Omental fat pad (tissue), 4 donors: Measurements from ENCODE around the gene NRG2. TPM values are rescaled to one million over a fixed set of nuclear protein-coding genes. Genes with fewer than 3 reads are reported as not detected.

Experiments used
- ATAC-seq: fragments of 150-250 bp; one replicate; pipeline ENCODE4 v1.9.1; 2016; ENCODE audit warnings: mild to moderate bottlenecking, moderate library complexity; ENCODE audit not compliant: low FRiP score
- DNase-seq: peaks from one replicate; pipeline ENCODE4 v3.0.0-alpha.2; 2019; ENCODE audit warnings: low spot score
- total RNA-seq, 4 donors: library from RNA; depleted of rRNA; stranded (reverse); fragments of >200 nt; gene quantifications; one replicate each; pipeline ENCODE4 v1.1.0, GENCODE V29; 2016
- TF ChIP-seq, protein P1 (sequence below), 3 donors: fragments of 450-650 bp; IDR thresholded peaks; one replicate each; pipeline ENCODE4 v1.5.1; 2016 to 2017; ENCODE audit warnings: antibody characterized with exemption in 3 of 3, mild to moderate bottlenecking in 3 of 3, moderate library complexity in 2 of 3

The NRG2 gene
- total RNA-seq, 4 donors from 2014 or later: 2.3 to 16.9 (median 5.9) TPM

GRCh38 chr5:140041492-140042392 lies 1.4 kb downstream of the NRG2 start:
- DNase-seq (peak; percentile 36), ATAC-seq (peak; percentile 73)
- TF ChIP-seq, protein P1, sequence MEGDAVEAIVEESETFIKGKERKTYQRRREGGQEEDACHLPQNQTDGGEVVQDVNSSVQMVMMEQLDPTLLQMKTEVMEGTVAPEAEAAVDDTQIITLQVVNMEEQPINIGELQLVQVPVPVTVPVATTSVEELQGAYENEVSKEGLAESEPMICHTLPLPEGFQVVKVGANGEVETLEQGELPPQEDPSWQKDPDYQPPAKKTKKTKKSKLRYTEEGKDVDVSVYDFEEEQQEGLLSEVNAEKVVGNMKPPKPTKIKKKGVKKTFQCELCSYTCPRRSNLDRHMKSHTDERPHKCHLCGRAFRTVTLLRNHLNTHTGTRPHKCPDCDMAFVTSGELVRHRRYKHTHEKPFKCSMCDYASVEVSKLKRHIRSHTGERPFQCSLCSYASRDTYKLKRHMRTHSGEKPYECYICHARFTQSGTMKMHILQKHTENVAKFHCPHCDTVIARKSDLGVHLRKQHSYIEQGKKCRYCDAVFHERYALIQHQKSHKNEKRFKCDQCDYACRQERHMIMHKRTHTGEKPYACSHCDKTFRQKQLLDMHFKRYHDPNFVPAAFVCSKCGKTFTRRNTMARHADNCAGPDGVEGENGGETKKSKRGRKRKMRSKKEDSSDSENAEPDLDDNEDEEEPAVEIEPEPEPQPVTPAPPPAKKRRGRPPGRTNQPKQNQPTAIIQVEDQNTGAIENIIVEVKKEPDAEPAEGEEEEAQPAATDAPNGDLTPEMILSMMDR (IDR thresholded peaks at IDR 0.05): no peak

- TF ChIP-seq, protein P1 (IDR thresholded peaks at IDR 0.05): no peak
- DNase-seq (no peak), ATAC-seq (no peak)
These were observed 2.0 kb downstream of the NRG2 start for GRCh38 chr5:140041099-140041491.

DNA sequence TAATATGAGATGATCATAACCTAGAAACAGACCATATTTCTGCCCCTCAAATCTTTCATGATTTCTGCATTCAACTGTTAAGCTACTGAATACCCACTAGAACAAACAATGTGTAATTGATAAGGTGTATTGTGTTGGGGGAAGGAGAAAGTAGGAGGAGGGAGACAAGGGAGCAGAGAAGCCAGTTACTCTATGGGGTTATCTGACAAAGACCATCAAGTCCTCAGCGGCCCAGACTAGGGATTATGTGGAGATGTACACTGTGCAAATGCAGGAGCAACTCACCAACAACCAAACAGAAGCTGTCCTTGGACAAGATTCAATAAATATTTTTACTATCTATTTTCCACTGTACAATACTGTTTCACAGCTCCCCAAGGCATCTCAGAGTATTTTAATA lies 2.7 kb downstream of the NRG2 start:
- DNase-seq: no peak

GRCh38 chr5:140039561-140039960 lies 3.5 kb downstream of the NRG2 start:
- DNase-seq (no peak), ATAC-seq (no peak)
- TF ChIP-seq, protein P1 (IDR thresholded peaks at IDR 0.05): no peak

More for the DNA sequence above, 2.7 kb downstream of the NRG2 start:
- TF ChIP-seq, protein P1 (IDR thresholded peaks at IDR 0.05): no peak
- ATAC-seq: no peak

GRCh38 chr5:140038373-140038957 lies 4.6 kb downstream of the NRG2 start:
- TF ChIP-seq, protein P1 (IDR thresholded peaks at IDR 0.05): no peak
- ATAC-seq: no peak
- DNase-seq: no peak

DNA sequence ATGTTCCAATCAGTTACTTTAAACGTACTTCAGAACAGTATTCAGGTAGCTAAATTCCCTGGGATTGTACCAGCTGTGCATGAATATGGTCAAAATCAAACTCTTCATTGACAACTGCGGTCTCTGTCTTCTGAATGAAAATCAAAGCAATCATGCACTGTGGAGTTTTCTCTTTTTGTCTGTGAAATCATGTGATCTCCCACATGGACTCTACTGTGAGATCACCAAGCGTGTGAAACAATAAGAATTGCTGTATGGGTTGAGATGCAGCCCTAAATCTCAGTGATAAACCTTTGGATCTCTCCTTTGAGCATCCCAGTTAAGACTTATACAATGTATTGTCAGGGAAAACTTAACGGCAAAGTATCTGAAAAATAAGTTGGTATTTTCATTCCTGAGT lies 6.1 kb downstream of the NRG2 start:
- no peak for ATAC-seq
- TF ChIP-seq, protein P1 (IDR thresholded peaks at IDR 0.05): no peak
- DNase-seq: no peak
